ENCODE measurements around the gene OR2S2.

OR2S2 gene

GRCh38 chr9:35978792-35979191 is 20.8 kb upstream of the OR2S2 start:
- Histone ChIP-seq H2AFZ (ENCODE audit: low read length) (no peak overlapping the region), H3K4me3 (ENCODE audit: low read length, poor library complexity, severe bottlenecking) (no peak overlapping the region), H3K27me3 (ENCODE audit: insufficient read depth, low read length, poor library complexity, severe bottlenecking) (no peaks in the 10 kb centered on the region)

DNA sequence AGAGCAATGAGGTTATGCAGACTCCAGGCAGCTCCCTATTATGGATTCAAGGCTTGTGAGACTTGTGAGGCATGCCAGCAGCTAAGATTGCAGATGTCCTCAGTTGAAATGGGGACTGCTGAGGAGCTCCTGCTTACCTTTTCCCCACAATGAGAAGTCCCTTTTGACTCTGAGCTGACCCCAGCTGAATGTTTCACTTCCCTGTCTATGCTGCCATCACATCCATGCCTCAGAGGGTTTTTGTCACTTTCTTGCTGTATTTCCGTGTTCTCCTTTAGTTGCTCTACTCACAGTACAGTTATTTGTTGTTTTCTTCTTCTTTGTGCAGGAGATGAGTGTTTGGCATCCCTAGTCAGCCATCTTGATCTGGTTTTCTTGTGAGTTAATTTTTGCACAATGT is 18.8 kb upstream of the OR2S2 start:
- Histone ChIP-seq H4K20me1 (ENCODE audit: insufficient read depth, low read length, poor library complexity, severe bottlenecking) (no peaks in the 10 kb centered on the region), H3K4me3 (ENCODE audit: low read length, poor library complexity, severe bottlenecking) (no peak overlapping the region), H2AFZ (ENCODE audit: low read length) (peak overlapping the region; percentile 12; the same call in 1 of the 2 replicates), H3K79me2 (ENCODE audit: insufficient read depth, low read length) (no peaks in the 10 kb centered on the region), H3K4me2 (ENCODE audit: low read depth, low read length, poor library complexity, severe bottlenecking) (no peak overlapping the region), H3K9me2 (replicated peaks; ENCODE audit: low read depth, low read length) (no peaks in the 10 kb centered on the region), H3K4me1 (ENCODE audit: insufficient read depth, low read length, poor library complexity, severe bottlenecking) (no peaks in the 10 kb centered on the region), H3K9ac (ENCODE audit: low read depth, low read length, poor library complexity, severe bottlenecking) (no peak overlapping the region), H3F3A (ENCODE audit: low read depth) (no peaks in the 10 kb centered on the region), H3K9me3 (ENCODE audit: insufficient read depth, low read depth, low read length) (peaks cover 6% of the 10 kb centered on the region; the same call in 1 of the 2 replicates), H3K36me3 (ENCODE audit: insufficient read depth, low read length) (no peaks in the 10 kb centered on the region), H3K27me3 (ENCODE audit: insufficient read depth, low read length, poor library complexity, severe bottlenecking) (peaks cover 14% of the 10 kb centered on the region)
- TF ChIP-seq EZH2phosphoT487 (IDR thresholded peaks at IDR 0.05; ENCODE audit: borderline replicate concordance) (no peak), CTCF (conservative IDR thresholded peaks at IDR 0.05; ENCODE audit: low read length) (no peak)

More at GRCh38 chr9:35978792-35979191, 20.8 kb upstream of the OR2S2 start:
- Histone ChIP-seq H3K9me2 (replicated peaks; ENCODE audit: low read depth, low read length) (no peaks in the 10 kb centered on the region), H4K20me1 (ENCODE audit: insufficient read depth, low read length, poor library complexity, severe bottlenecking) (no peaks in the 10 kb centered on the region), H3K9me3 (ENCODE audit: insufficient read depth, low read depth, low read length) (peaks cover 6% of the 10 kb centered on the region; the same call in 1 of the 2 replicates), H3F3A (ENCODE audit: low read depth) (no peaks in the 10 kb centered on the region), H3K36me3 (ENCODE audit: insufficient read depth, low read length) (no peaks in the 10 kb centered on the region), H3K79me2 (ENCODE audit: insufficient read depth, low read length) (no peaks in the 10 kb centered on the region), H3K4me2 (ENCODE audit: low read depth, low read length, poor library complexity, severe bottlenecking) (no peak overlapping the region), H3K4me1 (ENCODE audit: insufficient read depth, low read length, poor library complexity, severe bottlenecking) (peaks cover 11% of the 10 kb centered on the region), H3K9ac (ENCODE audit: low read depth, low read length, poor library complexity, severe bottlenecking) (no peak overlapping the region)
- TF ChIP-seq CTCF (conservative IDR thresholded peaks at IDR 0.05; ENCODE audit: low read length) (no peak), EZH2phosphoT487 (IDR thresholded peaks at IDR 0.05; ENCODE audit: borderline replicate concordance) (no peak)

GRCh38 chr9:35974800-35975199 is 16.8 kb upstream of the OR2S2 start:
- H3K27me3 ChIP-seq (ENCODE audit: insufficient read depth, low read length, poor library complexity, severe bottlenecking), result peaks cover 20% of the 10 kb centered on the region
- H4K20me1 ChIP-seq (ENCODE audit: insufficient read depth, low read length, poor library complexity, severe bottlenecking), result no peaks in the 10 kb centered on the region
- H3K4me2 ChIP-seq (ENCODE audit: low read depth, low read length, poor library complexity, severe bottlenecking), result no peak overlapping the region
- no peaks in the 10 kb centered on the region for H3K9me2 ChIP-seq (replicated peaks; ENCODE audit: low read depth, low read length)
- H3K79me2 ChIP-seq (ENCODE audit: insufficient read depth, low read length), result no peaks in the 10 kb centered on the region
- peaks cover 6% of the 10 kb centered on the region; the same call in 1 of the 2 replicates for H3K9me3 ChIP-seq (ENCODE audit: insufficient read depth, low read depth, low read length)
- H3F3A ChIP-seq (ENCODE audit: low read depth), result no peaks in the 10 kb centered on the region
- no peak for TF ChIP-seq EZH2phosphoT487 (IDR thresholded peaks at IDR 0.05; ENCODE audit: borderline replicate concordance)
- TF ChIP-seq CTCF (conservative IDR thresholded peaks at IDR 0.05; ENCODE audit: low read length), result no peak
- H2AFZ ChIP-seq (ENCODE audit: low read length), result no peak overlapping the region
- no peaks in the 10 kb centered on the region for H3K4me1 ChIP-seq (ENCODE audit: insufficient read depth, low read length, poor library complexity, severe bottlenecking)
- H3K9ac ChIP-seq (ENCODE audit: low read depth, low read length, poor library complexity, severe bottlenecking), result no peak overlapping the region
- no peak overlapping the region for H3K4me3 ChIP-seq (ENCODE audit: low read length, poor library complexity, severe bottlenecking)
- H3K36me3 ChIP-seq (ENCODE audit: insufficient read depth, low read length), result no peaks in the 10 kb centered on the region
